CD1c-positive myeloid dendritic cell (primary cell): ENCODE results near the gene TRAPPC11.

ENCODE experiments used
- DNase-seq: peaks from one replicate; pipeline ENCODE4 v3.0.0-alpha.2; 2016; ENCODE audit errors: extremely low spot score

Gene TRAPPC11

DNA sequence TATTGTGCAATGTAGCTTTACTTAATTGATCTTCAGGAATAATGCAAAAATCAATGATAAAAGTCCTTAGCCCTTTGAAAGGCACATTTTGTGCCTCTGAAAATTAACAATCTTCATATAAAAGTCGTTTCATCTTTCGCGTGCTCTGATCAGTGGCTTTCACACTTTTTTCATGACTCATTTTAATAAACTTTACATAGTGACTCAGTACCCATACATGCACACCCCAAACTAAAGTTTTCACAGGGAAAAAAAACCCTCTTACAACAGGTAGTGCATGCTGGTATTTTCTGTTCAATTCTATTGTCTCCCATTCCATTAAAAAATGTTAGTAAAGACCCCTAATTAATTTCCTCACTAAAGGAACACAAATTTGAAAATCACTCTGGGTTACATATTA lies 21.6 kb upstream of the TRAPPC11 start:
- no peak for DNase-seq

DNA sequence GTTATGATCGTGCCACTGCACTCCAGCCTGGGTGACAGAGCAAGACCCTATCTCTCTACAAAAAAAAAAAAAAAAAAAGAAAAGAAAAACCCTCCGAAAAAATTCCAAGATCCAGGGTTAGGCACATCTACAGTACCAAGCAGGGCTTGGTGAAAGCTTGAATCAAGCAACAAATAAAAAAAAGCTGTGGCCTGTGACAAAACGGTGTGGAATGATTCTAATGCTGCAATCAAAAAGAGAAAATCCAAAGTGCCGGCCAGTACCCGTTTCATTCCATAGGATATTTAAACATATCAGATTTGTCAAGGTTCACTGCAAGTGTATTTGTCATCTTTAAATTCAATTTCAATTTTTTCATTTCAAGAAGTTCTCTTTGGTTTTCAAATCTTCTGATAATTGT lies 20.7 kb upstream of the TRAPPC11 start:
- DNase-seq: no peak

DNA sequence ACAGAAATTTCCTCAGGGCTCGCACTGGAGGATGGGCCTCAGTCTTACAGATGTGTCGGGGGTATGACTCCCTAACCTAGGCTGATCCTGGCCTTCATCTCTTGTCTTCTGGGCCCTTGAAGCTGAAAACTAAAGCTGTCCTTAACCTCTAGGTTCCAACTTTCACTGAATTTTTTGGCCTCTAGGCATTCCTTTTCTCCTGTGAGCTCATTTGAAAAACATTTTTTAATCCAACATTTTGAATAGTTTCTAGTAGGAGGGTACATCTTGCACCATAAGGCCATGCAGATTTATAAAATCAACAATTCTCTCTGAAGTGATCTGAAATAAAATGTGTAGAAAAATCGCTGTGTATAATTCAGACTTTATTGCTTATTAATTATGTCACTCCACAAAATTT lies 19.8 kb upstream of the TRAPPC11 start:
- no peak for DNase-seq

DNA sequence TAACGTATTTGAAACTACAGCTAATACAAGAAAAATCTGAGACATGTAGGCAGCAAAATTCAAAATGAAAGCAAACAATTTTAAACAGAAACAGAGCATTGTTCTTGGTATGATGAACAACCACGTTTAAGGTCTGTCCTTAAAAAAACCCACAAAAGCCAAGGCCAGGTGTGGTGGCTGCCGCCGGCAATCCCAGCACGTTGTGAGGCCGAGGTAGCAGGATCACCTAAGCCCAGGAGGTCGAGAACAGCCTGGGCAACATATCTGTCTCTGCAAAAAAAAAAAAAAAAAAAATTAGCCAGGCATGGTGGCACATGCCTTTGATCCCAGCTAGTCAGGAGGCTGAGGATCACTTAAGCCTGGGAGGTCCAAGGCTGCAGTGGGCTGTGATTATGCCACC lies 13.8 kb upstream of the TRAPPC11 start:
- DNase-seq: no peak

DNA sequence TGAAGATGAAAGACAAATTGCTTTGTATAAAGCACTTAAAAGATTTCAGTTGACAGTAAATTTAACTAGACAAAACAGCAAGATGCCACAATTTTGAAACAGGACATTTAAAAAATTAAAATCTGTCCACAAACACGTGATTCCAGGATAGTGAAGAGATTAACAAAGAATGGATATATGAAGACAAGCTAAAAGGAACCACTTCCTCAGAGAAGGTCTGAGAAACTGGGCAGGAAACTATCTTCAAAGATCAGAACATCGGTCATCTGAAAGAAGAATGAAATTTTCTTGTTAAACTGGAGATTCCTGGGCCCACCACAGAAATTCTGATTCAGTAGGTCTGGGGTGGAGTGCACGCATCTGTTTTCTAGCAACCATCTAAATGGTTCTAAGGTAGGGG lies 1.5 kb upstream of the TRAPPC11 start:
- DNase-seq: no peak

DNA sequence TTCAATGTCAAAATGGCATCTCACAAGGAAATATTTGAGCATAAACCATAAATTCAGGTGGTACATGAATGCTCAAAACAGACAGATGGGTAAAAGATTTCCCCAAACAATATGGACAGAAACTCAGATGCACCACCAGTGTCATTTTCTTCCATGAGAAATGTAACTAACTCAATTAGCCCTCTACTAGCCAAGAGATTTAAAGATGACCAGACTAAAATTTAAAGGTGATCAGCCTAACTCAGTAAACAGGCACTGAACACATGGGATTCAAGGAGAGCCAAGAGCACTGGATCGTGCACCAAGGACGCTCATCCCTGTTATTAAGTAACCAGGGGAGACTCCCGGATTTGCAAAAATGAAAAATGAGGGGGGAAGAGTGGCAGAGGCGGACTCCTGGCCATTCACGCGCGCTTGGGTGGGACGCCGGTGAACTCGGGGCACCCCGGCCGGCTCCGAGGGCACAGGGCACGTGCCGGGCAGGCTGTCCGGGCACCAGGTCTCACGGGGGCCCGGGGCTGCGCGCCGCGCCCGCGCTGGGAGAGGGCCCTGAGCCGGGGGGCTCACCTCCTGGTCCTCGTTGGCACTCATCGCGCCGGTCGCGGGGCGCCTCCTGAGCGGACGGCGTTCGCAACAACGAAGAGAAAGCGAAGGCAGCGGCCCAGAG lies 598 bp upstream of the TRAPPC11 start:
- peak; percentile 15 for DNase-seq

DNA sequence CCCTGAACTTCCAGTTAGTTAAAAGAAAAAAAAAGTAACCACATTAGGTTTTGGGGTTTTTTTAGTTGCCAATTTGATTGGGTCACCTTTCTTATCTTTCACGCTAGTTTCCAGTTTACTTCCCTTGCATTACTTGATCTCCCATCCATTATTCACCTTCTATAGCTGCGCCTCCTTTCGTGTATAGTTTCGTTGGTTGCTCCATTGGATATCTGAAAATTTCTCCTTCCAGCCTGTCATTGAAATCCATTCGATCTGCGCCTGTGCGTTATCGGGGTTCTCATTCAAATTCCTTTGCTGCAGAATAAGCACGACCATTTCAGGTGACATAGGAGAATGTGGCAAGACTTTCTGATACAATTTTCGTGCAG lies 764 bp downstream of the TRAPPC11 start:
- DNase-seq: no peak

DNA sequence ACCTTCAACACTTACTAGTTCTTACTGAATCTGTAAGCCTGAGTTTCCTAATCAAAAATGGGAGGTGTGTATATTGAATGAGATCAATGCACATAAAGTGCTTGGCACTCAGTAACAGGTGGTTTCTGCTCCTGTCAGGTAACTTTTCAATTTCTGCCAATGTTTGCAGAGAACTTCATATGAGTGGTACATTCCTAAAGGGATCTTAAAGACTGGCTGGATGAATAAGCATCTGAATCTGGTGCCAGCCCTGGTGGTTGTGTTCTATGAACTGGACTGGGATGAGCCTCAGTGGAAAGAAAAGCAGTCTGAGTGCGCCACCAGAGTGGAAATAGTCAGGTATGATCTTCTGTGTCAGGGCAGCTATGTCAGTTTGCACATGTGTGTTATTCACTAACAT lies 7.0 kb downstream of the TRAPPC11 start:
- no peak for DNase-seq

DNA sequence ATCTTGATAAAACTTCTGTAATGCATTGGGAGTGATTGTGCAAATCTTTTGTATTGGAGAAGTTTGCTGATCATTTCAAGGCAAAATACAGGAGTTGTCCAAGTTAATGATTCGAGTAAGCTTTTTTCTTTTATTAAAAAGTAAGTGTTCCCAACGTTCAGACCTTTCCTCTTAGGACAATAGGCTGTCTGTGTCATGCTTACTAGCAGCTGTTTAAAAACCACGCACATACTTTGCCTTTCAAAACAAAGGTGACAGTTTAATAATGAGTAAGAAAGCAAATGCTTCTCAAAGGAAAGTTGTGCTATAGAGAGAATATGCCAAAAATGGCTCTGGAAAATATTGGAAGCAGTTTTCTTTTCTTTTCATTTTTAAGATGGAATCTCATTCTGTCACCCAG lies 11.2 kb downstream of the TRAPPC11 start:
- DNase-seq: no peak

DNA sequence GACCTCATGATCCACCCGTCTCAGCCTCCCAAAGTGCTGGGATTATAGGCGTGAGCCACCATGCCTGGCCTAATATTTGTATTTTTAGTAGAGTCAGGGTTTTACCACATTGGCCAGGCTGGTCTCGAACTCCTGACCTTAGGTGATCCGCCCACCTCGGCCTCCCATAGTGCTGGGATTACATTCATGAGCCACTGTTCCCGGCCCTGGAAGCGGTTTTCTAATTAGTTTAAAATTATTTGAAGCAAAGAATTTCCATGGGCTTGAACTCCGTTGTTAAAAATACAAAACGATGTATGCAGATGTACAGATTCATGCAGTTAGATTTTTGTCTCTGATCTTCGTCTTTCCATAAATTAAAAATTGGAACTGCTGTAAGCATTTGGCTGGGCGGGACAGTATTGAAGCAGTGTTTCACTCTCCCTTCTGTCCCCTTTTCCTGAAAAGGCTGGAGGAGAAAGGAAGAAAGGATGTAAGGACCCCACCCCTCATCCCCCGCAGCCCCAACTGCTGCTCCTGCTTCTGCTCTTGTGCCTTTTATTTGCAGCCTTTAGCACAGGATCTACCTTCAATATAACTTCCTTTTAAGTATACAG lies 12.0 kb downstream of the TRAPPC11 start:
- no peak for DNase-seq

DNA sequence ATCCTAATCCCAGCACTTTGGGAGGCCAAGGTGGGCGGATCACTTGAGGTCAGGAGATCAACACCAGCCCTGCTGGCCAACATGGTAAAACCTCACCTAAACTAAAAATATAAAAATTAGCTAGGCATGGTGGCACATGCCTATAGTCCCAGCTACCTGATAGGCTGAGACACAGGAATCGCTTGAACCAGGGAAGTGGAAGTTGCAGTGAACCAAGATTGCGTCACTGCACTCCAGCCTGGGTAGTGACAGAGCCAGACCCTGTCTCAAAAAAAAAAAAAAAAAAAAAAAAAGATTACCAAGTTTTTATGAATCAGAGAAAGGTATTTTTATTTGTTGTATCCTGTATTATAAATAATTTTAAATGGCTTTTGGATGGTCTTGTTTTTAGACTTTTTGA lies 15.1 kb downstream of the TRAPPC11 start:
- DNase-seq: peak; percentile 32

DNA sequence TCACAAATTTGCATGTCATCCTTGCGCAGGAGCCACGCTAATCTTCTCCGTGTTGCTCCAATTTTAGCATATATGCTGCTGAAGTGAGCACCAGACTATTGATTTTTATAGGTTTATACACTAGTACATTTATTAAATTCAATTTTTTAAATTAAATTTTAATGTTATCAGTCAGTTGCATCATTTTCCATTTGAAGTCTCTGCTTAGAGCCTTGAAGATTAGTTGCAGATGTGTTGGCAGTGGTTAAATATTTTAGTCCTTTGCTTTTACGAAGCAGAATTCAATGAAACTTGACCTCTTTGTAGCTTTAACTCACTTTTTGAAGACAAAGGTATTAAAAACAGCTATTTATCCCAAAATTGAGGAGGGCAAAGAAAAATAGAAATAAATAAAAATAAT lies 16.5 kb downstream of the TRAPPC11 start:
- no peak for DNase-seq

DNA sequence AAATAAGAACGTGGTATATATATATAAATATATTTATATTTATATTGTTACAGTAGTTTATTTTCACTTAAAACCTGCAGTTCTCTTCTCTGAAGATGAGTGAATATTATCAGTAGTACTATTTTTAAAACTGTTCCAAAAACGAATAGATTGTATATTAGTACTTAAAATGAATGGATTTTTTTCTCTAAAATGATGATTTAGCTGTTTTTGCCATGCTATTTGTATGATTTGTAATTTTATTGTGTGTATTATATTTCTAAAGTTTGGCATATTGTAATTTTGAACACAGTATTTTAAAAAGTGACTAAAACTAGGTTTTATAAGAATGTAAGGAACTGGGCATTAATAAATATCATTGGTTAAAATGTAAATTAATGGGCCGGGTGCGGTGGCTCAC lies 22.0 kb downstream of the TRAPPC11 start:
- no peak for DNase-seq

DNA sequence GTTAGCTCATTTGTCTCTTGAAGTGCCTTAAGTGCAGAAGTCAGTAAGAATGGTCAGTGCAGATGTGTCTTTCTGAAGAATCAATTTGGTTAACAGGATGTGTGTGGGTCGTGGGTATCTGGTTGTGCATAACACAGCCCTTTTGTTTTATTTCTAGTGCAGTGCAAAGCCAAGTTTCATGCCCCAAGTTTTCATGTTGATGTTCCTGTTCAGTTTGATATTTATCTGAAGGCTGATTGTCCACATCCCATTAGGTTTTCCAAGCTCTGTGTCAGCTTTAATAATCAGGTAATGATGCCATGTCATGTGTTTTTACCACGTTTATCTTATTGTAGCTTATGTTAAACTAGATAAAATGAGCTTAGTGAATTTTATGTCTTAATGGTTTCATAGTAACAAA lies 27.4 kb downstream of the TRAPPC11 start:
- no peak for DNase-seq

DNA sequence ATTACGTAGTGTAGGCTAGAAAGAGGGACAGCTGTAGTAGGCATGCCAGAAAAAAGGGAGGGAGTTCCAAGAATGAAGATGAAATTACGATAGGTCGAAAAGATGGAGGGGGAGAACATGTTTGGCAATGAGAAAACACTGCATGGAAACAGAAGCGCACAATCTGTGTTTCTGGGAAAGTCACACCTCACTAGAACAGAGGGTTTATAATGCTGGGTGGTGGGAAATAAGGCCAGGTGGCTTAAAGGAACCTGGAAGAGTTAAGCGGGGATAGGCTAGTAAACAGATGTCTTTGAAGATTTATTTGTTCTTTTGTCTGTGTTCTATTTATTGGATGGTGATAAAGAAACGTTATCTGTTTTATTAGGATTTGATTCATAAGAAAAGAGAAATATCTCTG lies 29.1 kb downstream of the TRAPPC11 start:
- no peak for DNase-seq

DNA sequence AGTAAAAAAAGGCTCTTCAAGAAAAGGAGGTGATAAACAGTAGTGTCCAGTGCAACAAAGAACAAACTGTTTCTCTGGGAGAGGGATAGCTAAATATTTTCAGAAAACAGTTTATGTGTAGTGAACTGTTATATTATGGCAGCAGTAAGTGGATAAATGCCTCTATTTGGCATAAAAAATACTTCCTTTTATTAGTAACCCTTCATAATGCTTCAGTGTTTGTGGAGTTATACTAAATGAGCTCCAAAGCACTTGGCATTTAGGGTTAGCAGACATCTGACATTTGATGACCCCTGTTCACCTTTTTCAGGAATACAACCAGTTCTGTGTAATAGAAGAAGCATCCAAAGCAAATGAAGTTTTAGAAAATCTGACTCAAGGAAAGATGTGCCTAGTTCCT lies 31.9 kb downstream of the TRAPPC11 start:
- DNase-seq: no peak

DNA sequence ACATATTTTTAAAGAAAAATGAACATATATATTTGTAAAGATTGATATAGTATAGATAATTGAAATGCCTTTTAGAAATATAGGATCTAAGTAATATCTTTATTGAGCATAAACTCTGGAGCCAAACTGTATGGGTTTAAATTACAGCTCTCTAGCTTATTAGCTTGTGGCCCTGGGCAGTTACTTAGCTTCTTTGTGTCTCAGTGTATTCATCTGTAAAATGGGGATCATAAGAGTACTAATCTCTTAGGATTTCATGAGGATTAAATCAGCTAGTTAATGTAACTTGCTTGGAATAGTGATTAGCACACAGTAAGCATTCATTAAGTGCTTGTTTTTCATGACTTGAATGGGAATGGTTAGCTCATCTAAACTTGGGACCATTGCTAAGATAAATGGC lies 32.8 kb downstream of the TRAPPC11 start:
- no peak for DNase-seq

DNA sequence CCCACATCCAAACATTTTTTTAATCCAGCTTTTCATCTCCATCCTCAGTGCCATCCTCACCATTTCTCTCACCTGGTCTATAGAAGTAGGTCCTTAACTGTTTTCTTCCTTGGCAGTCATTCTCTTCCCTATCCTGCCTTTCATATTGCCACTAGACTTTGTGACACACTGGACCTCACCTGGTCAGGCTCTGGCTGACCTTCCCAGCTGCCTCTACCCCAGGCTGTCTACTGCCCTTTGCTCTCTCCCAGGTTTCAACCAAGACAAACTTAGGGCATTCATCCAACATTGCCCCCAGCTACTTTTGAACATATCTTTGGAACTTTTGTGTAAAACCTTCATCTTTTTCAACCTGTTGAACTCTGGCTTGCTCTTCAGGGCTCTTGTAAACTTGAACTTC lies 39.8 kb downstream of the TRAPPC11 start:
- DNase-seq: no peak

DNA sequence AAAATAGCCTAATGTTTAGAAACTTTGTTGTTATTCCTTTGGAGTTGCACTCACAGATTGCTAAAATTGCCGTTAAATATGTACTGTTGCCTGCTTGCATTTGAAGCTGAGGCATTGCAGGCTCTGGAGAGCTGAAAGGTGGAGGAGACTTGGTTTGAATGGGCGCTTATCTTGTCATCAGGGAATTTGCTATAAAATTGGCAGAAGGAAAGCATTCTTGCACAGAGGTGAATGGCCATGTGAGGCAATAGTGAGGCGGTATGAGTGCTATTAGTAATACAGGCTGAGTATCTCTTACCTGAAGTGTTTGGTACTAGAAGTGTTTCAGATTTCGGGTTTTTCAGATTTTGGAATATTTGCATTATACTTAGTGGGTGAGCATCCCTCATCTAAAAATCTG lies 41.3 kb downstream of the TRAPPC11 start:
- no peak for DNase-seq

DNA sequence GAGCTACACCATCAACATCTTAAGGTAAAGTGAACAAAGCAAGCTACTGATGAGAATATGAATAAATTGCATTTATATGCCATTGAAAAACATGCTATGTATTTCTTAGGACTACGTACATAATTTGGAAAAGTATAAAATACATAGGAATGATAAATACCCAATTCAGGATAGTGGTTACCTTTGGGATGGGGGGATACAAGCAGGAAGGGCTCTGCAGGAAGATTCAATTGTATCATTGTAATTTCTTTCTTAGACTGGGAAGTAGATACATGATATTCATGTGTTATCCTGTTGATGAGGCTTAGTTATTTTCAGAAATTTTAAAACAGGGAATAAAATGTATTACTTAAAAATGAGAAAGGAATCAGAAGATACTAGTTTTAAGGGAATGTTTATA lies 43.4 kb downstream of the TRAPPC11 start:
- DNase-seq: no peak

DNA sequence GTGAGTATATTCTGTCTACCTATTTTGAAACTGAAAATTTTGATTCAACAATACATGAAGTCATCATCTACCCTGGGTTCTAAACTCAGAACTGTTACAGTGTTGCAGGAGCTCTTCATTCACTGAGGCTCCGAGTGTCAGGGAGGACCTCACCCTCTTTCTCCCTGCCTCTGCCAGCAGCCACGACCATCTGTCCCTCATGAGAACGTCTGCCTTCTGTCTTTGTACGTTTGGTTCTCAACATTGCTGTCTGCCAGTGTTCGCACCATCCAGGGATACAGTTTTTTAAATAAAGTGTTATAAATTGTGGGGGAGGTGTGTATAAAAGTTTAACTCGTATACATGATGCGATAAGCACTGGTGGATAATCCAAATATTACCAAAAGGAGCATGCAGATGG lies 55.5 kb downstream of the TRAPPC11 start:
- DNase-seq: no peak

DNA sequence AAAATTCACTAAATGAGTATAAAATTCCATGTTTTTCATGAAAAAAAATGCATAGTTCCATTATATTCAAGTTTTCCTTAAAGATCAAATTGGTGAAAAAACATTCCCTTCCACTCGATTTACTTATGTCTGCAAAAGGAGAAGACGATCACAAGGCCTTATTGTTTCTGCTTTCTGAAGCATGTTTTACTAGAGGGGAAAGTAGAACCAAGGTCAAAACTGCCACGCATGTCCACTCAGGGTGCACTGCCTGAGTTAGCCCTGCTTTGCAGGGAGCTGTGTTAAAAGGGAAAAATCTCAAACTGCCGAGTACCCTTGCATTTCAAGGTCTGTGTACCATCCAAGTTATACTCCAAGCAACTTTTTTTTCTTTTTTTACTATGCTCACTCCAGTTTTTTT lies 57.2 kb downstream of the TRAPPC11 start:
- no peak for DNase-seq

DNA sequence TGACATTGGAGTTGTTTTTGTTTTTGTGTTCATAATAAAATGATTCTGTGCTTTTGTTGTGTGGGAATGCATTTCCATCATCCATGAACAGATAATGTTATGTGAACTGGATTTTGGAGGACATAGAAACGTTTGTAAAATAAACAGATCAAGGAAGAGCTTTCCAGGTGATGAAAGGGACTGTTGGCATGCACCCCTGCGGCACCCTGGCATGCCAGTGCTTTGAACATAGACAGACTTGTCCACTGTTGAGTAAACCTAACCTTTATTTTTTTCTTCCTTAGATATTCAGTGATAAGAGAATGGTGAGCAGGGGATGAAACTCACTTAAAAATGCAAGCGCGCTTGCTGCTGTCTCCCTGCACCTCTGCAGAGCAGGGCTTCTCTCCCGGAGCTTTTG lies 59.8 kb downstream of the TRAPPC11 start:
- DNase-seq: no peak
